C4-2B (cell line): ENCODE measurements around the gene PCDHB2.
A peak's percentile ranks its signal among the peaks of the same experiment; 100 is the strongest.

ENCODE experiments used
- H3K27ac ChIP-seq: fragments of 450-650 bp; 2 replicates; pipeline ENCODE4 v1.5.1; 2017
- CTCF ChIP-seq: fragments of 450-650 bp; conservative IDR thresholded peaks from 2 replicates; pipeline ENCODE4 v1.5.1; 2017; ENCODE audit warnings: mild to moderate bottlenecking
- ZFX ChIP-seq: fragments of 450-650 bp; IDR thresholded peaks from 2 replicates; pipeline ENCODE4 v1.6.1; 2017

Gene PCDHB2

GRCh38 chr5:141094481-141095262 lies at the start of gene PCDHB2:
Gene PCDHB2 (plus strand): TSS chr5:141094615. CDS start chr5:141094791, 176 bp downstream.
- TF ChIP-seq CTCF (peak; percentile 70), ZFX (no peak)
- H3K27ac ChIP-seq, result no peak within 1 kb of the TSS

GRCh38 chr5:141050622-141051520 lies 43.5 kb upstream of the PCDHB2 start, which contains the start of gene PCDHB1:
Gene PCDHB1 (plus strand): TSS chr5:141051374. CDS start chr5:141051471, 97 bp downstream.
- H3K27ac ChIP-seq, result no peak within 1 kb of the TSS

GRCh38 chr5:141051521-141051866 lies 42.9 kb upstream of the PCDHB2 start:
- TF ChIP-seq CTCF (no peak), ZFX (no peak)
- no peak overlapping the region for H3K27ac ChIP-seq

More at GRCh38 chr5:141050622-141051520, 43.5 kb upstream of the PCDHB2 start, which contains the start of gene PCDHB1:
- TF ChIP-seq ZFX (no peak), CTCF (no peak)

GRCh38 chr5:141077826-141078225 lies 16.6 kb upstream of the PCDHB2 start:
- no peak overlapping the region for H3K27ac ChIP-seq
- TF ChIP-seq ZFX (no peak), CTCF (no peak)

- TF ChIP-seq ZFX, result no peak
- no peak for TF ChIP-seq CTCF
- H3K27ac ChIP-seq, result no peak overlapping the region
These were observed 12.2 kb upstream of the PCDHB2 start for GRCh38 chr5:141082228-141082627.

GRCh38 chr5:141084487-141084989 lies 9.9 kb upstream of the PCDHB2 start:
- TF ChIP-seq ZFX (no peak), CTCF (peak; percentile 83)
- no peak overlapping the region; the same call in 1 of the 2 replicates for H3K27ac ChIP-seq
